GM21619 (cell line): ENCODE results near the gene B3GNT9.

Experiments used
- ATAC-seq: cut with Tn5 transposase; IDR thresholded peaks from one replicate; pipeline ENCODE4 v1.9.1; 2021; ENCODE audit not compliant: unreplicated experiment

B3GNT9 gene

DNA sequence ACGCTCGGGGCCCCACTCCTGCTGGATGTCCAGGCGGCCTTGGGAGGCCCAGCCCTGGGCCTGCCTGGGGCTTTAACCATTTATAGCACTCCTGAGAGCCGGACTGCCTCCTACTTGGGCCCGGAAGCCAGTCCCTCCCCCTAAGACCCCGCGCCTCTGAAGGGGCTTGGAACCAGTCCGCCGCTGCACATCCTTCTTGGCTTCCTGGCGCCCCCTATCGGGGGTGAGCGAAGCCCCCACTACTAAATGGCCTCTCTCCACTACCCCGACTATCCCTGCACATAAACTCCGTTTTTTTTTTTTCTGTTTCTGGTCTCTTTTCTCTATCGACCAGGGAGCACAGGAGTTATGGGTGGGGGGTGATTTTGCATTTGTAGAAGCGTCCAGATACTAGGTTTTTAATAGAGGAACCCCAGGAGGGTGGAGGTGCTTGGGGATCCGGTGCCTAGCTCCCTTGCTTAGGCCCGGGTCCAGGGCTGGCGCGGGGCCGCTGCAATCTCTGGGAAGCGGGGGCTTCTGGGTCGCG lies 18.9 kb upstream of the B3GNT9 start:
- ATAC-seq, result no peak

GRCh38 chr16:67169011-67169451 lies 18.2 kb upstream of the B3GNT9 start:
- ATAC-seq, result no peak

GRCh38 chr16:67167588-67167987 lies 16.8 kb upstream of the B3GNT9 start:
- ATAC-seq, result no peak

GRCh38 chr16:67166598-67167168 lies 15.9 kb upstream of the B3GNT9 start:
- no peak for ATAC-seq

GRCh38 chr16:67166110-67166547 lies 15.3 kb upstream of the B3GNT9 start:
- ATAC-seq, result no peak

- no peak for ATAC-seq
These were observed 14.6 kb upstream of the B3GNT9 start for GRCh38 chr16:67165121-67166078.

- ATAC-seq, result no peak
These were observed 13.8 kb upstream of the B3GNT9 start, which contains the start of gene HSF4 for GRCh38 chr16:67164599-67165061. TSS of gene HSF4 (plus strand) at chr16:67164745. CDS start at chr16:67164812, 67 bp downstream.

- ATAC-seq, result no peak
These were observed 13.3 kb upstream of the B3GNT9 start for GRCh38 chr16:67163999-67164558.

DNA sequence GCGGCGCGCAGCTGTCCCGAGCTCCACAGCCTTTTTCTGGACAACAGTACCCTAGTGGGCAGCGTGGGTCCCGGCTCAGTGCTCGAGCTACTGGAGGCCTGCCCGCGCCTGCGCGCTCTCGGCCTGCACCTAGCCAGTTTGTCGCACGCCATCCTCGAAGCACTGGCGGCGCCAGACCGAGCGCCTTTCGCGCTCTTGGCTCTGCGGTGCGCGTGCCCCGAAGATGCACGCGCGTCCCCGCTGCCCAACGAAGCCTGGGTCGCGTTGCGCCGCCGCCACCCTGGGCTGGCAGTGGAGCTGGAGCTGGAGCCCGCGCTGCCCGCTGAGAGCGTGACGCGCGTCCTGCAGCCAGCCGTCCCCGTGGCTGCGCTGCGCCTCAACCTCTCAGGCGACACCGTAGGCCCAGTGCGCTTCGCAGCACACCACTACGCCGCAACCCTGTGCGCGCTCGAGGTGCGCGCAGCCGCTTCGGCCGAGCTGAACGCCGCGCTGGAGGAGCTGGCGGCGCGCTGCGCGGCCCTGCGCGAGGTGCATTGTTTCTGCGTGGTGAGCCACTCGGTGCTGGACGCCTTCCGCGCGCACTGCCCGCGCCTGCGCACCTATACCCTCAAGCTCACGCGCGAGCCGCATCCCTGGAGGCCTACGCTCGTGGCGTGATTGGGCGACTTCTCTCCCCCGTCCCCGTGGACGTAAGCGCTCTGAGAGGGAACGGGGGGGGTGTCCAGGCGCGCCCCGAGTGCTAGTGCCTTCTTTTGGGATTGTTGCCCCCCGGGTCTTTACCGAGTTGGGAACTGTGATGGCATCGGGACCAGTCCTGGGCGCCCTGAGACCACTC lies 12.6 kb upstream of the B3GNT9 start:
- no peak for ATAC-seq

GRCh38 chr16:67162506-67163163 lies 11.8 kb upstream of the B3GNT9 start:
- ATAC-seq, result no peak

DNA sequence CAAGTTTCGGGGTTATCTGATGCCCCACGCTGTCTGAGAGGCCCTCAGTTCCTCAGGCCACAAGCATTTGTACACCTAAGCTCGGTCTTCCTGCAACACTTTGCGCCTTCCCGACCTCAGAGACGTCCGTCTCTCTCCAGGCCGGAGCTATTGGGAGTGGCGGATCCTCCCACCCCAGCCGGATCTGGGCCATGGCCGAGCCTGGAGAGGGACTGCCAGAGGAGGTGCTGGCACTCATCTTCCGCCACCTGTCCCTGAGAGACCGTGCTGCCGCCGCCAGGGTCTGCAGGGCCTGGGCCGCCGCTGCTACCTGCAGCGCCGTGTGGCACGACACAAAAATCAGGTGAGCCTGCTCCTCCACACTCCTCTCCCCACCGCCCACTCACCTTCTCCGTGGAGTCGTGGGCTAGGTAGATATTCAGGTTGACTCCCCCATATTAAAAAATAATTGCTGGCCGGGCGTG lies 10.8 kb upstream of the B3GNT9 start:
- no peak for ATAC-seq

DNA sequence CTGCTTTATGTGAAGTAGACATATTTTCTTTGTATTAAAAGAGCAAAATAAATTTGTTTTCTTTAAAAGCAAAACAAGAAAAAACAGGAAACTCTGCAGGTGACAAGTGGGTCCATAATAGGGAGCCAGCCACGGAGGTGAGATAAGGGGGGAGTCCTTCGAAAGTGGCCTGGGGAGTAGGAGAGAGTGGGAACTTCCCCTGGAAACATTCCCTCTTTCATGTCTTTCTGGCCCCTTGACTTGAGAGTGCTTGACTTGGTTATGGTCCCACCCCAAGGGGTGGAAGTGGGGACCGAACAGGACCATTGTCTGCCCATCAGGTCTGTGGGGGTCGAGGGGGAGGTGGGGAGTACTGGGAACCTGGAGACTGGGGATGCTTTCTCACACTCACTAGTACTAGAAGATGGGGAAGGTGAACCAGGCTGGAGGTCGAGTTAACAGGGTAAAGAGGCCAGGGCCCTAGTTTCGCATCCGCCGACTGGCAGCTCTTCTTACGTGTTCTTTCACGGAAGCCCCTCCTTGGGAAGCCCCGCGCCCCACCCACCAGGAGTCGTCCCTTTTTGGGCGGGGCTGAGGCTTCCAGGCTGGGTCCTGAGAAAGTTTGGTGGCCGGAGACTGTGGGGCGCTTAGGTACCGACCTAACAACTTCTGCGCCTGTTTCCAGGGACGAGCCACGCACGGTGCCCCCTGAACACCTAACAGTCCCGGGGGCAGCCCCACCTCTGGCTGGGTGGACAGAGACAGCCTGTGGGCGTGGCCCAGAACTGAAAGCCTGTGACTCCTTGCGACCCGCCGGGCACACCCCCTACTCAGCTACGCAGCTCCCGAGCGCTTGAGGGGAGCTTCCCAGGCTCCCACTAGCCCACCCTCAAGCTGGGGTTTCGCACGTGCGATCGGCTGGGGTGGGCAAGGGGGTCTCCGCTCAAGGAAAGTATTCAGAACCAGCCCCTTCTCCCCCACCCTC lies 8.1 kb upstream of the B3GNT9 start:
- peak; percentile 34 for ATAC-seq

DNA sequence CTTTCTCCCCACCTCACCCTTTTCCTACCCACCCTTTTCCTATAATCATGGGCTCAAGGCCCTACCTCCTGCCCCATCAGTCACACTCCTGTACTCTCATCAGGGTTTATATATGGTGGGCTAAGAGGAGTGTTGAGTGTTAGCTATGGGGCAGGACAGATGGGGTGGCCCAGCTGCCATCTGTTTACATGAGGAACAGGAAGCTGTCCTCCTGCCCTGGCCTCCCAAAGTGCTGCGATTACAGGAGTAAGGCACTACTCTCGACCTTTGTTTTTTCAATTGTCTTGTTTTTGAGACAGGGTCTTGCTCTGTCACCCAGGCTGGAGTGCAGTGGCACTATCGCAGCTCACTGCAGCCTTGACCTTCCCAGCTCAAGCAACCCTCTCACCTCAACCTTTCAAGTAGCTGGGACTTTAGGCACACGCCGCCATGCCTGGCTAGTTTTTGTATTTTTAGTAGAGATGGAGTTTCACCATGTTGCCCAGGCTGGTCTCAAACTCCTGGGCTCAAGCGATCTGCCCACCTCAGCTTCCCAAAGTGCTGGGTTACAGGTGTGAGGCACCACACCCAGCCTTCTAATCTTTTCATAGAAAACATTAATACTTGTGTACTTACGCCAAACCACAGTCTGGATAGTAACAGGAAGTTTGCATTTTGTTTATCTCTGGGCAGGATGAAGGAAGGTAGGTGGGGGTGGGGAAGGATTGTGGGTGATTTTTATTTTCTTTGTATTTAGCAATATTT lies 7.3 kb upstream of the B3GNT9 start:
- no peak for ATAC-seq

DNA sequence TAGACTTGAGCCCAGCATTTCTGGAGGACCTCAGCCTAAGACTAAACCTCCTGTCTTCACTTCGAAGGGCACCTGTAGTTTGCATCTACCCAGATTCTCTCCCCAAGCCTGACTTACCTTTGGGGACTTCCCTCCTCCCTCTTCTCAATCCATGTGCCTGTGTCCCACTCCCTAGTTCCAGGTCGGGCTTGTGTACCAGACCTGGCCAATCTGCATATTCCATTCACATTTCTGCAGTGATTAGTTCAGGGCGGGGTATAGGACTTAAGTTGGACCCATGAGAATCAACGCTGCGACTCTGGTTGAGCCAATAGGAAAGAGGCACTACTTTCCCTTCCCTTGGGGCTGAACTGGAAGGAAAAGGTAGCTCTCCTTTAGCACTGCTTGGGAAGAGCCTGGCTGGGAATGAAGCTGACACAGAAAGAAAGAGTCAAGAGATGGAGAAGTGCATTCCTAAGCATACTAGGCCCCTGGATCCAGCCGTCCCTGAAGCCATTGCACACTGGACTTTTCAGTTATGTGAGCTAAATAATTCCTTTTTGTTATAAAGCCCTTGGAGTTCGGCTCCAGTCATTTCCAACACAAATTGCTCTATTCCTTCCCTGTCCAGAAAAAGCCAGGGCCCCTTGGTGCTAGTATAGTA lies 6.4 kb upstream of the B3GNT9 start:
- ATAC-seq, result no peak

DNA sequence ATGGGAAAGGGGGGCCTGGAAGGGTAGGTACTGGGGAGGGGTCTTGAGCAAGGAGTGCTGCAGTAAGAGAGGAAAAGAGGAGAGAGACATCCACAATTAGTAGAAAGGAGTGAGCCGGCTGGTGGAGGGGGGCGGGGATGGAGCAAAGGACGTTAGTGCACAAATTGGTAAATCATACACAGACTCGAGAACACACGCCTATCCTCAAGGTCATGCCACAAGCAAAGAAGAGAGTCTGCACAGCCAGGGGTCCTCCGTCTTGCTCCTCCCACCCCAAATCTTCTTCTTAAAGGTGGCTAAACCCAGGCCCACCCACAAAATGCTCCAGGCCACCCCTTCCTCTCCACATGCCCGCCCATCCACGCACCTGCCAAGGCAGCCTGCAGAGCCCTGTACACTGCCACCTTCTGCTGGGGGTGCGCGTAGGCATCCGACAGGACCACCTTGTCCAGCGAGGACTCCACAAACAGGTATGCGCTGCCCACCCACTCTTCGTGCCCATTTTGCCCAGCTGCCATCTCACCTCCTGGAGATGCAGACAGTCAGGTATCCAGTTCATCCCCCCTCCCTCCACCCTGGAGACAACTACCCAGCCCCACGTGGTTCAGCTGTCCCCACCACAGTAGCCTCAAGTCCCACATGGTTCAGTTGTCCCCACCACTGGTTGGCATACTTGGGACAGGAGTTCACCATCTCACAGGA lies 5.5 kb upstream of the B3GNT9 start:
- no peak for ATAC-seq

DNA sequence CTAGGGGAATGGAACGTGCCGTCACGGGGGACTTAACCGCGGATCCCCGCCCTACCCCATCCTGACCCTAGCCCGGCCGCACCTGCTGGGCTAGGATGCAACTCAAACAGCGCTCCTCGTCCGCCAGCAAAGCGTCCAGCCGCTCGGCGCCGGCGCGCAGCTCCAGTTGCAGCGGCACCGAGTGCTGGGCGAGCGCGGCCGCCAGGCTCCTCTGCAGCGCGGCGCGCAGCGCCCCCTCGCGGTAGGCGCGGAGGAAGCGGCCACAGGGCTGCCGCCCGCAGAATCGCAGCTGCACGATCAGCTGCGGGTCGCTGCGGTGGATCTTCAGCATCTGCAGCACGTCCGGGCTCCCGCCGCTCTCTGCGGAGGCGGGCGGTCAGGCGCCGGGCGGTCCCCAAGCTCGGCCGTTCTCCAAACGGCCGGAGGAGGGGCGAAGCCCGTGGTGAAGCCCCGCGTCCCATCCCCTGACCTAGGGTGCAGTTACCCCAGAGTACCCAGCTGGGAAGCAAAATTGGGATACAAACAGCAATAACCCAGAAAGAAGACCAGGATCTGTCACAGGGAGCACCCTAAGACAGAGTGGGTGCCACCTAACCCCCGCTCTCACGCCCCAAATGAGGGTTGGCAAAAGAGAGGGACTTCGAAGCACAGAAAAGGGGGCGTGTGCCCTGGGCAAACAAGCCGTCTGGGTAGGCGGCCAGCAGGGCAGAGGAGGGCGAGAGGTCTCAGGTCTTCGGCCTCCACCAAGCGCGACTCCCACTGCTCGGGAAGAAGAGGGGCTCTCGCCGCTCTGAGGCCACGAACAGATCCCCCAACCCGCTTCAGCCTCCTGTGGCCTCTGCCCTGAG lies 4.7 kb upstream of the B3GNT9 start:
- ATAC-seq, result no peak
